ENCODE results near the gene TOX4.
"Not testable (repeated sequence)": the region's sequence is repeated elsewhere in the genome, so short reads cannot be mapped to it uniquely, and the experiment has no call there.

Gene TOX4

DNA sequence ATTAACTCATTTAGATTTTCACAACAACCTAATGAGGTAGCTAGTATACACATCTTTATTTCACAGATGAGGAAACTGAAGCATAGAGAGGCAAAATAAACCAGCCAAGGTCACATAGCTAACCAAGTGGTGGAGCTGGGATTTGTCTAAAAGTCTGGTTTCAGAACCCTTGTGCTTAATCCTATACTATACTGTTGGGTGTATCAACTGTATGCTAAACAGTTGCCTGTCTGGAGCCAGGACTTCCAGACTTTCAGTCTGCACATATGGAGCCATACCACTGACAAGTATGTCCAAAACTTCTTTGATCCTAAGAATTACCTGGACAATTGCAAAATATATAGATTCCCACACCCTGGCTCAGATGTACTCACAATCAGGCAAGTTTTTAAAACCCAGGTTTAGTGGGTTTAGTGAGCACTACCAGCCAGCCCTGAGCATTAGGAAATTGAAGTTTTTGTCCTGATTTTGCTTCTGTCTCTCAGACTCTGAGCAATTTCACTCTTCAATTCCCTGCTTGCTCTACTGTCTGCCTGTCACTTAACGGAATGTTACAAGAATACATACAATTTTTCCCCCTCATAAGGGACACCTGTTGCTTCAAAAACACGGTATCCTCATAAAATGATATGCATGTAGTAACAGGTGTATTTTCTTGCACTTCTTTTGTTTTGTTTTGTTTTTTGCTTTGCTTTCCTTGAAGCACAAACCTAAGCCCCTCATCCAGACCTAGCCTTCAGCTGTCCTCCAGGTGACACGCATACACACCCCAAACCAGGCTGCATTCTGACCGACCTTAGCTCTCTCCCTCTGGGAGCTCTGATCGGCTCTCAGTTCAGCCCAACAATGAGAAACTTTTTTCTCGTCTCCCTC is 58.8 kb downstream of the TOX4 start:
- no peak for DNase-seq (ENCODE audit: low spot score)

DNA sequence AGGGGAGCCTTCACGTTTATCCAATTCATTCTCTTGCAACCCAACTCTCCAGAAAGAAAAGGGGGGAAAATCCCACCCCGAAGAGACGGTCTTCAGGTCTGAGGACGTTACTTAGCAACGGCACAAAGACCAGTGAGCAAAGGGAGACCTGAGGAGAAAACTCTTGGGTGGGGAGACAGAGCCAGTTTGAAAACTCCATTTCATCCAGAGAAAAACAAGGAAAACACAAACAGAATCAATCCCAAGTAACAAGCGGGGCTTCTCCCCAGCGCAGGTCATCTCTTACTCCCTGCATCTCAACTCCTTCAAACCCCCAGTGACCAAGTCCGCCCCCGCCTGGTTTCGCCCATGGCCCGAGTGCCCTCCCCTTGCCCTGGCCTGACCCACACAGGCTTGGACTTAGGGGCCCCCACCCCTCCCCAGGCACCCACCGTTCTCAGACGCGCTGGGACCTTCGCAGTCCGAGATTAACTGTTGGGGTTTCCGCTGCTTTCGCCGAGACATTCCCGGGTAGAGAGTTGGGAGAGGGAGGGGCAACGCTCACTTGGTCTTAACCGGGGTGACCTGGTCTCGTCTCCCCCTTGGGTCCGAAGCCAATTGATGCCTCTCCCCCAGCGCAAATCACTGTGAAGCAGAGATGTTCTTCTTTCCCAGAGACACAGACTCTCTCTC is 59.6 kb downstream of the TOX4 start:
- no peak for DNase-seq (ENCODE audit: low spot score)

DNA sequence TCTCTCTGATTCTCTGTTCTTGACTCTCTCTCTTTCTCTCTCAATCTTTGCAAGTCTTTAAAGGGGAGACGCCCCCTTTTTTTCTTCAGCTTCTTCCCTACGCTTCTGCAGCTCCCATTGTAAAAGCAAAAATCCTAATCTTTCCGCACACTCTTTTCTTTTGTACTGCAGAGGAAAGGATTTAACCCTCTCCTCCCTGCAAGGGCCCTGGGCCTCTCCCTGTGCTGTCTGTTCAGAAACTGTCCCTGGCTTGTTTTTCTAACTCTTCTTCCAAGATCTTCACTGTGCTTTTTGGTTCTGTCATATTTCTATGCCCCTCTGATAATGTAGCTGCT is 60.1 kb downstream of the TOX4 start:
- no peak for DNase-seq (ENCODE audit: low spot score)

DNA sequence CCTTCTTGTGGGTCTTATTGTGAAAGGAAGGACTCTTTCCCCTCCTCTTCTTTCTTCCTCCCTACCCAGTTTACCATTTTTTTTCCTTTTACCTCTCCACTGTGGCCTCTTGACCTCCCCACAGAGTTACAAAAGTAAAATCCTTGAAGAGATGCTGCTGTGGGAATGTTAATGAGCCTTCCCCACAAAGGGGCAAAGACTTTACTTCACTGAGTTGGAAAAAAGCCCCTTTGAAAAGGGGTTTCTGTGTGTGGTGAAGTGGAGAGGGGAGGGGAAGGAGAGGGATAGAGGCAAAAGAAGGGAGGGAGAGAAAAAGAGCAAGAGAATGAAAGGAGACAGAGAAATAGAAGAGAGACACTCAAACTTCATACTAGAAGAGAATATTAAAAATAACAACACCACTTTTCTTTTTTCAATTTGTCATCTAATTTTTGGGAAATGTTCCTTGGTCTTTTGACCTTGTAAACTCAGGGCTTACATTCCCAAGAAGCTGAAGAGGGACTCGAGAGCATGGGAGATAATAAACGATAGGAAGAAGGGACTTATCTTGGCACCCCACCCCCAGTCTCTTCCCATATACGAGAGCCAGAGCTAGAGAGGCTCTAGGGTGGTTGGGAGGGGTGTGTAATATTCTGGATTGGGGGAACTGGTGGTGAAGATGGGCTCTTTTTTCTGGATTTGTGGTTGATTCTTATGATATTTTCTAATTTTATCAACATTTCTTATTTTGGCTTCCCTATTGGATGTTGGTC is 62.4 kb downstream of the TOX4 start:
- DNase-seq (ENCODE audit: low spot score), result no peak

DNA sequence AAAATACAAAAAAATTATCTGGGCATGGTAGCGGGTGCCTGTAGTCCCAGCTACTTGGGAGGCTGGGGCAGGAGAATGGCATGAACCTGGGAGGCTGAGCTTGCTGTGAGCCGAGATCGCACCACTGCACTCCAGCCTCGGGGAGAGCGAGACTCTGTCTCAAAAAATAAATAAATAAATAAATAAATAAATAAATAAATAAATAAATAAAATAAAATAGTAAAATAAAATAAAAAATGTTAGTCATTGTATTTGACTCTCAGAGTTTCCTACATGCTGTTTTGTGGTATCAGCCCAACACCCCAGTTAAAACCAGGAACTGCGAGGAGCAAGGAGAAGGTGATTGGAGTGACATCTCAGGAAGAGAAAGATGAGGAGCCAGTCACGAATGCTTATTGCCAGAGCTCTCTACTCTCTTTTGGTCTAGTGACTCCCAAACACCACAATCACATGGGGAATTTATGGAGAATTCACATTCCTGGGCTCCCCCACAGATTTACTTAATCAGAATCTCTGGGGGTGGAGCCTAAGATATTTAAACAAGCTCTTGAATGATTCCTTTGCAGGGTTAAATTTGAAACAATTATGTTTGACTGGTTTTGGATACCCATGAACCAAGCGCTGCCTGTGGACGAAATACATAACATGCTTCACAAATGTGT is 64.5 kb downstream of the TOX4 start:
- DNase-seq (ENCODE audit: low spot score), result no peak

DNA sequence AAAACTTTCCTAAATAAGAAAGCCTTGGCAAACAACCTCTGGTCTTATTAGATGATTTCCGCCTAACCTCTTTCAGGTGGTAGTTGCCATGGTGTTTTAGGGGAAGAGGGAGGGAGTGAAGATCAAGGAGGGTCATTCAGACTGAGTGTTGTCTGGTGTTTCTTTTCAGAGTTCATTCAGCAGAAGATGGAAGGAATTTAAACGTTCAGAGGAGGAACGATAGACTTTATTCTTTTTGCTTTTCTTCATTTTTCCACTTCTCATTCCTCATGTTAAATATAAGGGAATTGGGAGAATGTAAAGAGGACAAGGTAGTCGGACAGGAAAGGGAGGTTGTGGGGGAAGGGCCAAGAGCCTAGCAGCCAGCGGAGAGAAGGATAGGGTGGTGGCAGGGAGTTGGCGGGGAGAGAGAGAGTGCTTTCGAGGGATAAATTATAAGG is 66.5 kb downstream of the TOX4 start:
- DNase-seq (ENCODE audit: low spot score), result no peak

DNA sequence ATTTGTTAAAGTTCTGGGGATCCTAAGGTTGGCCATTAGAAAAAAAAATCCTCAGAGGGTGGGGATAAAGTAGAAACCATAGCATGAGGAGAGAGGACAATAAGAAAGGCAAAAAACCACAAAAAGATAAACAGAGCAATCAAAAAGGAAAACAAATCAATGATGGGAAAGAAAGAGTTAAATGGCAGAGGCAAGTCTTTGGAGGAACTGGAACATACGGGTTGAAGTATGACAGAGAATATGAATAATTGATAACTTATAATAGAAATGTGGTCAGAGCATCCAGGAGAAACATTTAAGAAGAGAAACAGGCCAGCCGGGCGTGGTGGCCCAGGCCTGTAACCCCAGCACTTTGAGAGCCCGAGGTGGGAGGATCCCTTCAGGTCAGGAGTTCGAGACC is 67.0 kb downstream of the TOX4 start:
- DNase-seq (ENCODE audit: low spot score), result no peak

DNA sequence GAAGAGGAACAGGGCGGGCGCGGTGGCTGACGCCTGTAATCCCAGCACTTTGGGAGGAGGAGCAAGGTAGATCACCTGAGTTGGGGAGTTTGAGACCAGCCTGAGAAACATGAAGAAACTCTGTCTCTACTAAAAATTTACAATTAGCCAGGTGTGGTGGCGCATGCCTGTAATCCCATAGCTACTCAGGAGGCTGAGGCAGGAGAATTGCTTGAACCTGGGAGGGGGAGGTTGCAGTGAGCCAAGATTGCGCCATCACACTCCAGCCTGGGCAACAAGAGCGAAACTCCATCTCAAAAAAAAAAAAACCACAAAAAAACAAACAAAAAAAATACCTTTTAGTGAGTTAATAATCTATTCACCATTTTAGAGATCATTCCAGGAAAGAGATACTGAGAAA is 67.6 kb downstream of the TOX4 start:
- DNase-seq (ENCODE audit: low spot score), result not testable (repeated sequence)

Measured in LoVo (cell line).